H1 (cell line): ENCODE data around the gene MCF2L2. TPM values are rescaled to one million over a fixed set of nuclear protein-coding genes. Genes with fewer than 3 reads are reported as not detected.

Experiments
- CTCF ChIA-PET: fragments of 300-600 bp; sonication (Branson Sonifier 250); formaldehyde crosslinking; loops from one replicate; lab custom pipeline; 2021; ENCODE audit not compliant: partially characterized antibody; lab: Charles Lee
- POLR2A ChIA-PET: fragments of 300-600 bp; sonication (Branson Sonifier 250); formaldehyde crosslinking; loops from one replicate; lab custom pipeline; 2021; ENCODE audit warnings: inconsistent platforms; ENCODE audit not compliant: partially characterized antibody; lab: Charles Lee
- DNase-seq, 2 experiments: peaks; one replicate each; pipeline versions ENCODE4 v3.0.0 to v3.0.0-alpha.2; 2010 to 2022; ENCODE audit warnings: low spot score in 2 of 2, low read depth in 1 of 2, mixed read lengths in 1 of 2
- FAIRE-seq: peaks from 2 replicates; lab custom pipeline; 2011; peaks lifted over from hg19 to GRCh38; lab: Jason Lieb, UNC
- H2AFZ ChIP-seq: 2 replicates; pipeline ENCODE4 v1.8.1; 2012; ENCODE audit warnings: low read length, inconsistent platforms
- H2AK5ac ChIP-seq: 2 replicates; pipeline ENCODE4 v1.6.1; 2013; ENCODE audit warnings: low read depth, low read length
- H2BK120ac ChIP-seq: replicated peaks from 2 replicates; pipeline ENCODE3; 2013; ENCODE audit warnings: low read depth, low read length, inconsistent platforms
- H2BK12ac ChIP-seq: 2 replicates; pipeline ENCODE4 v1.6.1; 2013; ENCODE audit warnings: low read depth, low read length
- H2BK15ac ChIP-seq: 2 replicates; pipeline ENCODE4 v1.6.1; 2013; ENCODE audit warnings: low read length
- H2BK20ac ChIP-seq: 2 replicates; pipeline ENCODE4 v1.6.1; 2013; ENCODE audit warnings: low read length
- H2BK5ac ChIP-seq: 2 replicates; pipeline ENCODE4 v1.6.1; 2013; ENCODE audit warnings: low read depth, low read length
- H3K14ac ChIP-seq: 2 replicates; pipeline ENCODE4 v1.6.1; 2013; ENCODE audit warnings: inconsistent platforms; ENCODE audit not compliant: insufficient read length
- H3K18ac ChIP-seq: 2 replicates; pipeline ENCODE4 v1.6.1; 2013; ENCODE audit warnings: low read length; ENCODE audit errors: extremely low read depth
- H3K23ac ChIP-seq: 2 replicates; pipeline ENCODE4 v1.6.1; 2013; ENCODE audit warnings: inconsistent platforms; ENCODE audit not compliant: insufficient read length
- H3K23me2 ChIP-seq: 2 replicates; pipeline ENCODE4 v1.6.1; 2013; ENCODE audit warnings: low read depth, low read length
- H3K27ac ChIP-seq: 2 replicates; pipeline ENCODE4 v1.6.1; 2011; ENCODE audit warnings: low read depth, low read length, inconsistent platforms
- H3K27me3 ChIP-seq, 4 experiments: replicated peaks in 1 of 4; 1 replicate in 1 of 4; 2 replicates in 3 of 4; pipeline versions ENCODE4 v1.6.1 to v1.8.1; 2011 to 2013; ENCODE audit warnings: low read length in 3 of 4, mild to moderate bottlenecking in 3 of 4, inconsistent platforms in 2 of 4, mixed read lengths in 2 of 4, moderate library complexity in 1 of 4; ENCODE audit not compliant: control insufficient read depth in 3 of 4, insufficient read depth in 3 of 4; ENCODE audit errors: extremely low read depth in 1 of 4
- H3K36me3 ChIP-seq, 4 experiments: 2 replicates each; pipeline versions ENCODE4 v1.6.1 to v1.8.1; 2011 to 2013; ENCODE audit warnings: mild to moderate bottlenecking in 4 of 4, low read length in 3 of 4, moderate library complexity in 2 of 4, control low read depth in 1 of 4, inconsistent platforms in 1 of 4; ENCODE audit not compliant: insufficient read depth in 4 of 4, control insufficient read depth in 2 of 4
- H3K4ac ChIP-seq: replicated peaks from 2 replicates; pipeline ENCODE3; 2013; ENCODE audit warnings: low read length, low read depth, mixed read lengths, inconsistent platforms; ENCODE audit not compliant: insufficient read length
- H3K4me1 ChIP-seq, 4 experiments: replicated peaks in 1 of 4; 1 replicate in 1 of 4; 2 replicates in 3 of 4; pipeline versions ENCODE4 v1.6.1 to v1.8.1; 2011 to 2013; ENCODE audit warnings: low read length in 3 of 4, inconsistent platforms in 2 of 4, mixed read lengths in 1 of 4; ENCODE audit not compliant: insufficient read depth in 4 of 4, control insufficient read depth in 3 of 4
- H3K4me2 ChIP-seq, 2 experiments: 2 replicates each; pipeline versions ENCODE4 v1.6.1 to v1.8.1; 2011 to 2013; ENCODE audit warnings: low read depth in 2 of 2, low read length in 2 of 2, control low read depth in 1 of 2, inconsistent platforms in 1 of 2, mild to moderate bottlenecking in 1 of 2; ENCODE audit not compliant: insufficient read depth in 1 of 2
- H3K4me3 ChIP-seq, 4 experiments: fragments of 200-600, 300-600 bp in 1 of 4; sonication (generic), shearing (Covaris generic), sonication (Bioruptor Twin) in 1 of 4; 2 replicates each; pipeline versions ENCODE4 v1.5.1 to v1.8.1; 2011 to 2016; ENCODE audit warnings: low read length in 4 of 4, low read depth in 3 of 4, control low read depth in 2 of 4, inconsistent platforms in 2 of 4, mild to moderate bottlenecking in 2 of 4, mixed read lengths in 1 of 4, moderate library complexity in 1 of 4; ENCODE audit not compliant: insufficient read depth in 2 of 4; ENCODE audit errors: extremely low read depth in 1 of 4
- H3K56ac ChIP-seq: replicated peaks from 2 replicates; pipeline ENCODE3; 2013; ENCODE audit warnings: low read depth, mild to moderate bottlenecking, mixed read lengths, low read length, inconsistent platforms; ENCODE audit not compliant: insufficient read length
- H3K79me1 ChIP-seq: 2 replicates; pipeline ENCODE4 v1.6.1; 2013; ENCODE audit warnings: low read depth, low read length, control low read depth
- H3K79me2 ChIP-seq, 2 experiments: 2 replicates each; pipeline versions ENCODE4 v1.6.1 to v1.8.1; 2012 to 2013; ENCODE audit warnings: low read length in 2 of 2, mild to moderate bottlenecking in 2 of 2, inconsistent platforms in 1 of 2; ENCODE audit not compliant: insufficient read depth in 2 of 2, control insufficient read depth in 1 of 2
- H3K9ac ChIP-seq, 4 experiments: replicated peaks in 1 of 4; 1 replicate in 1 of 4; 2 replicates in 3 of 4; pipeline versions ENCODE4 v1.6.1 to v1.8.1; 2011 to 2013; ENCODE audit warnings: low read depth in 3 of 4, low read length in 3 of 4, control low read depth in 2 of 4, mild to moderate bottlenecking in 2 of 4, moderate library complexity in 2 of 4, inconsistent platforms in 1 of 4; ENCODE audit errors: extremely low read depth in 1 of 4
- H3K9me3 ChIP-seq, 2 experiments: 2 replicates each; pipeline versions ENCODE4 v1.6.1 to v1.8.1; 2012 to 2013; ENCODE audit warnings: mild to moderate bottlenecking in 2 of 2, moderate library complexity in 2 of 2, control low read depth in 1 of 2, inconsistent platforms in 1 of 2, low read depth in 1 of 2, low read length in 1 of 2, mixed read lengths in 1 of 2; ENCODE audit not compliant: insufficient read depth in 2 of 2
- H4K20me1 ChIP-seq, 2 experiments: replicated peaks in 1 of 2; 2 replicates each; pipeline versions ENCODE3 to v1.8.1; 2011 to 2013; ENCODE audit warnings: inconsistent platforms in 2 of 2, low read length in 2 of 2, mild to moderate bottlenecking in 1 of 2; ENCODE audit not compliant: insufficient read depth in 2 of 2, control insufficient read depth in 1 of 2
- H4K5ac ChIP-seq: 2 replicates; pipeline ENCODE4 v1.6.1; 2013; ENCODE audit warnings: low read length, low read depth, mixed read lengths, inconsistent platforms; ENCODE audit not compliant: insufficient read length
- H4K8ac ChIP-seq: 2 replicates; pipeline ENCODE4 v1.8.0; 2013; ENCODE audit warnings: mild to moderate bottlenecking, moderate library complexity, low read length, inconsistent platforms; ENCODE audit not compliant: insufficient read depth; ENCODE audit errors: extremely low read depth
- H4K91ac ChIP-seq: replicated peaks from 2 replicates; pipeline ENCODE3; 2013; ENCODE audit warnings: low read length, mixed read lengths, inconsistent platforms; ENCODE audit not compliant: insufficient read length
- ASH2L ChIP-seq: fragments of 200-600, 300-600 bp; sonication (generic); IDR thresholded peaks from one replicate; pipeline ENCODE4 v1.7.1; 2017; ENCODE audit warnings: low read length
- BCL11A ChIP-seq, 2 experiments: IDR thresholded peaks; one replicate each; pipeline ENCODE4 v1.6.1; 2011; ENCODE audit warnings: low read depth in 2 of 2, low read length in 2 of 2, mild to moderate bottlenecking in 2 of 2
- CBX5 ChIP-seq: fragments of 300-800, 300-1000 bp; sonication (generic); IDR thresholded peaks from 2 replicates; pipeline ENCODE4 v1.7.1; 2016; ENCODE audit warnings: antibody characterized with exemption, low read length, low read depth
- EGR1 ChIP-seq: IDR thresholded peaks from 2 replicates; pipeline ENCODE4 v1.6.1; 2011; ENCODE audit warnings: low read depth, low read length, borderline replicate concordance
- EP300 ChIP-seq, 2 experiments: IDR thresholded peaks; 1 replicate in 1 of 2; 2 replicates in 1 of 2; pipeline ENCODE4 v1.6.1; 2011 to 2012; ENCODE audit warnings: low read depth in 2 of 2, low read length in 2 of 2, mild to moderate bottlenecking in 2 of 2, borderline replicate concordance in 1 of 2, inconsistent platforms in 1 of 2, moderate library complexity in 1 of 2
- FOSL1 ChIP-seq: IDR thresholded peaks from 2 replicates; pipeline ENCODE4 v1.6.1; 2011; ENCODE audit warnings: mild to moderate bottlenecking, low read depth, low read length, moderate library complexity; ENCODE audit not compliant: insufficient read depth
- SIRT6 ChIP-seq: IDR thresholded peaks from one replicate; pipeline ENCODE4 v1.7.1; 2012; ENCODE audit warnings: low read length, inconsistent platforms
- SIX5 ChIP-seq: IDR thresholded peaks from 2 replicates; pipeline ENCODE4 v1.6.1; 2011; ENCODE audit warnings: mild to moderate bottlenecking, low read depth, low read length
- SP4 ChIP-seq: IDR thresholded peaks from 2 replicates; pipeline ENCODE4 v1.6.1; 2012; ENCODE audit warnings: low read length, inconsistent platforms
- SRF ChIP-seq: IDR thresholded peaks from 2 replicates; pipeline ENCODE4 v1.6.1; 2011; ENCODE audit warnings: mild to moderate bottlenecking, low read depth, low read length, moderate library complexity
- TBP ChIP-seq: IDR thresholded peaks from 2 replicates; pipeline ENCODE4 v1.6.1; 2011; ENCODE audit warnings: low read depth, low read length, improper control_type of control experiment
- WGBS, 2 experiments: shearing (Covaris generic) in 1 of 2; methylation state at CpG; one replicate each; pipeline versions ENCODE4 v1.1.6 to v1.1.7; 2013 to 2015; ENCODE audit warnings: low lambda C conversion rate in 2 of 2, mixed read lengths in 2 of 2, inconsistent platforms in 1 of 2, low coverage in 1 of 2, missing lambda C conversion rate in 1 of 2; ENCODE audit not compliant: insufficient replicate concordance in 2 of 2, insufficient coverage in 1 of 2, insufficient read length in 1 of 2; ENCODE audit errors: extremely low coverage in 1 of 2, missing lambda C conversion rate in 1 of 2; 5-methylcytosine and 5-hydroxymethylcytosine counted together
- polyA plus RNA-seq, 7 experiments: library from polyadenylated mRNA; depleted of rRNA in 3 of 7; stranded (reverse) in 5 of 7; unstranded in 2 of 7; fragments of >200 nt in 5 of 7; fragments of 200-250 nt in 2 of 7; gene quantifications; 1 replicate in 5 of 7; 2 replicates in 1 of 7; 4 replicates in 1 of 7; pipeline versions ENCODE4 v1.2.1 to v1.2.3, GENCODE V29; 2011 to 2013; ENCODE audit warnings: missing spikeins in 2 of 7, mixed read lengths in 2 of 7
- total RNA-seq: library from RNA; stranded (reverse); fragmentation: NEBNext Ultra II Directional; extraction: Animal tissue kit (Norgen Biotek cat#: 25700); gene quantifications from 2 replicates; pipeline ENCODE4 v1.2.1, GENCODE V29; 2021
- TF ChIP-seq, protein P1 (sequence below): IDR thresholded peaks from 2 replicates; pipeline ENCODE4 v1.6.1; 2011; ENCODE audit warnings: low read depth, mild to moderate bottlenecking, low read length; ENCODE audit not compliant: insufficient read depth
- TF ChIP-seq, protein P2 (sequence below): IDR thresholded peaks from 2 replicates; pipeline ENCODE4 v1.6.1; 2012; ENCODE audit warnings: low read length, inconsistent platforms

Gene MCF2L2
- total and polyA plus RNA-seq, 2 of the 8 experiments (the other 6 are each of a cell fraction or from before 2014, with no cell fraction given) = 4.1 to 13.7 TPM

GRCh38 chr3:183372911-183373310, 55.5 kb downstream of the MCF2L2 start:
- no peak overlapping the region for H3K18ac ChIP-seq
- H2BK20ac ChIP-seq = no peak overlapping the region
- H2AK5ac ChIP-seq = no peak overlapping the region
- FAIRE-seq (no peak), DNase-seq (no peak)
- peaks cover 0 to 4% (median 0%) of the 10 kb centered on the region in 4 experiments; a peak in 2 of 7 replicates for H3K4me1 ChIP-seq
- no peak overlapping the region for H2BK120ac ChIP-seq
- H3K36me3 ChIP-seq = no peaks in the 10 kb centered on the region
- H4K5ac ChIP-seq = no peak overlapping the region
- no peak overlapping the region for H2BK12ac ChIP-seq
- H3K27ac ChIP-seq = no peak overlapping the region
- no peak overlapping the region for H4K91ac ChIP-seq
- H3K23me2 ChIP-seq = no peaks in the 10 kb centered on the region
- H2BK5ac ChIP-seq = no peak overlapping the region
- H3K9me3 ChIP-seq = no peaks in the 10 kb centered on the region
- H4K8ac ChIP-seq = no peak overlapping the region
- CTCF ChIA-PET = interaction anchor here (0.8 to 2.7 kb wide), 4 partner anchors 10 to 107 kb away, joined by 3 to 18 read pairs (median 4); no protein-coding TSS in a partner anchor
- no peak overlapping the region for H3K23ac ChIP-seq
- whole genome bisulfite sequencing, 2 experiments = 90% methylated on average over 3 of the region's 3 CpGs; no CpG with 5 or more reads in 1 of the 2 experiments
- H3K56ac ChIP-seq = no peak overlapping the region
- H2AFZ ChIP-seq = no peak overlapping the region
- H3K27me3 ChIP-seq = no peaks in the 10 kb centered on the region
- H3K4me3 ChIP-seq = no peak overlapping the region
- H3K4me2 ChIP-seq = no peak overlapping the region
- no peak overlapping the region for H3K9ac ChIP-seq
- POLR2A ChIA-PET = no interaction called here
- H3K4ac ChIP-seq = no peak overlapping the region
- H2BK15ac ChIP-seq = no peak overlapping the region
- no peaks in the 10 kb centered on the region; the same call in 1 of the 2 replicates for H3K79me1 ChIP-seq
- H3K79me2 ChIP-seq = no peaks in the 10 kb centered on the region
- H3K14ac ChIP-seq = no peak overlapping the region
- H4K20me1 ChIP-seq = peaks cover 0 to 2% of the 10 kb centered on the region in 2 experiments
- TF ChIP-seq ASH2L (no peak), SRF (no peak), CBX5 (no peak), EP300 (IDR thresholded peaks at IDR 0.05; ENCODE audit: borderline replicate concordance in 1 of 2, low read depth in 2 of 2, low read length in 2 of 2) (no peak), BCL11A (IDR thresholded peaks at IDR 0.05; ENCODE audit: low read depth in 2 of 2, low read length in 2 of 2) (no peak), SIRT6 (no peak), EGR1 (no peak), SP4 (no peak), TBP (no peak), FOSL1 (no peak), SIX5 (no peak)
- TF ChIP-seq, protein P1, sequence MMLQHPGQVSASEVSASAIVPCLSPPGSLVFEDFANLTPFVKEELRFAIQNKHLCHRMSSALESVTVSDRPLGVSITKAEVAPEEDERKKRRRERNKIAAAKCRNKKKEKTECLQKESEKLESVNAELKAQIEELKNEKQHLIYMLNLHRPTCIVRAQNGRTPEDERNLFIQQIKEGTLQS = no peak
- TF ChIP-seq, protein P2, sequence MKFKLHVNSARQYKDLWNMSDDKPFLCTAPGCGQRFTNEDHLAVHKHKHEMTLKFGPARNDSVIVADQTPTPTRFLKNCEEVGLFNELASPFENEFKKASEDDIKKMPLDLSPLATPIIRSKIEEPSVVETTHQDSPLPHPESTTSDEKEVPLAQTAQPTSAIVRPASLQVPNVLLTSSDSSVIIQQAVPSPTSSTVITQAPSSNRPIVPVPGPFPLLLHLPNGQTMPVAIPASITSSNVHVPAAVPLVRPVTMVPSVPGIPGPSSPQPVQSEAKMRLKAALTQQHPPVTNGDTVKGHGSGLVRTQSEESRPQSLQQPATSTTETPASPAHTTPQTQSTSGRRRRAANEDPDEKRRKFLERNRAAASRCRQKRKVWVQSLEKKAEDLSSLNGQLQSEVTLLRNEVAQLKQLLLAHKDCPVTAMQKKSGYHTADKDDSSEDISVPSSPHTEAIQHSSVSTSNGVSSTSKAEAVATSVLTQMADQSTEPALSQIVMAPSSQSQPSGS = no peak
